GM12892 (cell line): Measurements from ENCODE around the gene PMEPA1.

Experiments
- POLR2AphosphoS5 ChIP-seq: IDR thresholded peaks from 2 replicates; pipeline ENCODE4 v1.6.1; 2011; ENCODE audit warnings: low read depth, low read length, control low read depth
- TAF1 ChIP-seq: IDR thresholded peaks from 2 replicates; pipeline ENCODE4 v1.6.1; 2011; ENCODE audit warnings: low read depth, mild to moderate bottlenecking, control low read depth, low read length, borderline replicate concordance

- TF ChIP-seq TAF1 = no peak
- no peak for TF ChIP-seq POLR2AphosphoS5
Measured at GRCh38 chr20:57738053-57738452, 28.2 kb upstream of the PMEPA1 start.
